PC-3 (cell line): ENCODE results near the gene GPR6. TPM values are rescaled to one million over a fixed set of nuclear protein-coding genes. Genes with fewer than 3 reads are reported as not detected.
A peak's percentile ranks its signal among the peaks of the same experiment; 100 is the strongest.

ENCODE experiments used
- ATAC-seq: fragments of 200-7000 bp; cut with Tn5 transposase; 2 replicates; pipeline ENCODE4 v1.9.1; 2020; ENCODE audit warnings: mild to moderate bottlenecking, moderate library complexity
- Bru-seq: library from RNA; stranded (reverse); fragments of 400-500 nt; gene quantifications from one replicate; lab custom pipeline; 2021; lab: Mats Ljungman, UMichigan
- BruChase-seq, 2 experiments: library from RNA; stranded (reverse); fragments of 400-500 nt; gene quantifications; one replicate each; lab custom pipeline; 2021; lab: Mats Ljungman, UMichigan
- BruUV-seq: library from RNA; stranded (reverse); fragments of 400-500 nt; replicated peaks from 2 replicates; lab custom pipeline; 2021; lab: Mats Ljungman, UMichigan
- CTCF ChIA-PET: fragments of 300-600 bp; sonication (Branson Sonifier 250); formaldehyde crosslinking; loops from one replicate; lab custom pipeline; 2022; ENCODE audit warnings: antibody characterized with exemption; lab: Charles Lee
- POLR2A ChIA-PET: fragments of 300-600 bp; sonication (Branson Sonifier 250); formaldehyde crosslinking; loops from one replicate; lab custom pipeline; 2022; ENCODE audit warnings: antibody characterized with exemption; ENCODE audit not compliant: unreplicated experiment; lab: Charles Lee
- DNase-seq: peaks from one replicate; pipeline ENCODE4 v3.0.0-alpha.2; 2015
- H2AFZ ChIP-seq: fragments of 300-600 bp; sonication (generic); 2 replicates; pipeline ENCODE4 v1.6.0; 2016; ENCODE audit warnings: antibody characterized with exemption, low read length
- H3F3A ChIP-seq: fragments of 300-600 bp; sonication (generic); one replicate; pipeline ENCODE4 v1.6.0; 2017; ENCODE audit warnings: antibody characterized with exemption, low read length, control low read depth, mild to moderate bottlenecking; ENCODE audit not compliant: unreplicated experiment
- H3K27ac ChIP-seq: fragments of 300-600 bp; sonication (generic); 2 replicates; pipeline ENCODE4 v1.5.1; 2016; ENCODE audit warnings: mild to moderate bottlenecking, low read length
- H3K27me3 ChIP-seq: fragments of 300-600 bp; sonication (generic); 2 replicates; pipeline ENCODE4 v1.6.1; 2016; ENCODE audit warnings: low read length, mixed read lengths
- H3K36me3 ChIP-seq: fragments of 300-600 bp; sonication (generic); 2 replicates; pipeline ENCODE4 v1.6.1; 2016; ENCODE audit warnings: low read depth, mixed run types, low read length, mixed read lengths
- H3K4me1 ChIP-seq: fragments of 300-600 bp; sonication (generic); 2 replicates; pipeline ENCODE4 v1.5.1; 2016; ENCODE audit warnings: low read length; ENCODE audit not compliant: insufficient read depth
- H3K4me2 ChIP-seq: fragments of 300-600 bp; sonication (generic); 2 replicates; pipeline ENCODE4 v1.6.0; 2016; ENCODE audit warnings: low read length
- H3K4me3 ChIP-seq: fragments of 300-600 bp; sonication (generic); 2 replicates; pipeline ENCODE4 v1.5.1; 2016; ENCODE audit warnings: mild to moderate bottlenecking, low read length, mixed read lengths
- H3K79me2 ChIP-seq: fragments of 300-600 bp; sonication (generic); 2 replicates; pipeline ENCODE4 v1.6.1; 2017; ENCODE audit warnings: low read length, mixed read lengths
- H3K9ac ChIP-seq: fragments of 300-600 bp; sonication (generic); 2 replicates; pipeline ENCODE4 v1.6.0; 2016; ENCODE audit warnings: mild to moderate bottlenecking, low read length
- H3K9me2 ChIP-seq: fragments of 300-600 bp; sonication (generic); replicated peaks from 2 replicates; pipeline ENCODE4 v1.6.1; 2016; ENCODE audit warnings: mixed run types, low read length, mixed read lengths
- H3K9me3 ChIP-seq: fragments of 300-600 bp; sonication (generic); 2 replicates; pipeline ENCODE4 v1.6.1; 2016; ENCODE audit warnings: low read length, mixed read lengths
- H4K20me1 ChIP-seq: fragments of 300-600 bp; sonication (generic); 2 replicates; pipeline ENCODE4 v1.6.1; 2016; ENCODE audit warnings: low read length, mixed read lengths
- CTCF ChIP-seq: fragments of 300-600 bp; sonication (generic); conservative IDR thresholded peaks from 2 replicates; pipeline ENCODE4 v1.5.1; 2017; ENCODE audit warnings: antibody characterized with exemption, low read depth, mild to moderate bottlenecking, low read length
- EZH2 ChIP-seq: fragments of 300-600 bp; sonication (generic); IDR thresholded peaks from one replicate; pipeline ENCODE4 v1.6.1; 2017; ENCODE audit warnings: antibody characterized with exemption, mild to moderate bottlenecking, low read length; ENCODE audit not compliant: unreplicated experiment
- EZH2phosphoT487 ChIP-seq: fragments of 300-600 bp; sonication (generic); IDR thresholded peaks from 2 replicates; pipeline ENCODE4 v1.6.1; 2018; ENCODE audit warnings: mild to moderate bottlenecking, antibody characterized with exemption, low read length, borderline replicate concordance
- intact Hi-C: fragments of 100-400 bp; cut with micrococcal nuclease; formaldehyde crosslinking; loops from 2 replicates; pipeline ENCODE4 v1.9.0; 2023
- long read RNA-seq: library from polyadenylated mRNA; unstranded; transcript quantifications from one replicate; pipeline ENCODE4 v2.0.0, GENCODE V29; 2021; ENCODE audit not compliant: unreplicated experiment
- total RNA-seq: library from RNA; depleted of rRNA; stranded (reverse); fragments of >200 nt; gene quantifications from 2 replicates; pipeline ENCODE4 v1.2.3, GENCODE V29; 2014; rRNA removed

The GPR6 gene
- total RNA-seq (not detected in 2 replicates), Bru-seq, nascent RNA (not detected), BruChase-seq, experiment 1, labeled RNA remaining after a 6-hour chase (not detected), BruChase-seq, experiment 2, labeled RNA remaining after a 2-hour chase (not detected)
- long read RNA-seq, result 0 reads

DNA sequence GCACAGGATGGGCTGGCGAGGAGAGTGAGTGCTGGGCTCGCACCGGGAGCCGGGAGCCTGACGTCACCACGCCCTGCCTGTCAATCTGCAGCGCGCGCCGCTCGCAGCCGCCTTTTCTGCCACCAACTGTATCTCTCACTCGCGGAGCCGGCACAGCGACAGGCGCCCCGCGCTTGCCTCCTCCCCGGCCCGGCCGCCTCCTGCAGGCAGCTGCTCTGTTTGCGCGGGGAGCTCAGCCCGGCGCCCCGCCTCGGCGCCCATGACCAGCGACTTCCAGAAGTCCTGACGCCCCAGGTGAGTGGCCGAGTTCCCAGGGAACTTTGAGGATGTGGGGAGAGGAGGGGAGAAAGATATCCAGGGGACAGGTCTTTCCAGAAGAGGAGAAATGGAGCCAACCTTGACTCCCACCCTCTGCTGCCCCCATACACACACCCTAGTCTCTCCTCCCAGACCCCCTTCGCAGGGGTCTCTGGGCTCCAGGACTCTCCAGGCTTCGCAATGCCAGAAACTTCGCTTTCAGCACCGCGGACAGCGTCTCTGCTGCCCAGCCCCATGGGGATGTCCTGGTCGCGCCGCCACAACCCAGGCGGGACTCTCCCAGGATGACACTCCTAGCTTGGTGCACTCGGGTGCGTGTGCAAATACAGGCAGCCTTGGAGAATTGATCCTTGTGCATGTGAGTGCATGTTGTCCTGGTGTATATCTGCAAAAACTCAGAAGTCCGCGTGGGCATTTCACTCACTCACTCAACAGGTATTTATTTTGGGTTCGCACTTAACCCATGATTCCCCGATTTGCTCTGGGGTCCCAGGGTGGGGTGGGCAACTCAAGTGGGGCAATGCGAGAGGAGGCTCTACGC, at the start of gene GPR6:
GPR6 (plus strand) TSS at position 138 of the 859 bp plus-strand sequence. CDS start 802 bp downstream, outside the sequence.
- no peak within 1 kb of the TSS for H3K4me3 ChIP-seq
- H3K27me3 ChIP-seq, result peaks cover 7% of the 10 kb centered on the region; the same call in 1 of the 2 replicates
- no peak within 1 kb of the TSS for H3K9ac ChIP-seq
- no peak within 1 kb of the TSS for H3K4me2 ChIP-seq
- H3K36me3 ChIP-seq, result no peaks in the 10 kb centered on the region
- DNase-seq (peak; percentile 56), ATAC-seq (peak; percentile 37; the same call in 1 of the 2 replicates)
- ChIA-PET POLR2A (no interaction called here), CTCF (no interaction called here)
- H3K27ac ChIP-seq, result no peak within 1 kb of the TSS
- H3K9me3 ChIP-seq, result no peaks in the 10 kb centered on the region
- H3F3A ChIP-seq, result no peaks in the 10 kb centered on the region
- intact Hi-C loops, result no loop called here
- no peaks in the 10 kb centered on the region for H3K4me1 ChIP-seq
- no TSS peak for BruUV-seq
- no peaks in the 10 kb centered on the region for H3K9me2 ChIP-seq
- TF ChIP-seq EZH2, result no peak
- TF ChIP-seq EZH2phosphoT487, result no peak
- no peak for TF ChIP-seq CTCF
- H3K79me2 ChIP-seq, result no peaks in the 10 kb centered on the region
- no peaks in the 10 kb centered on the region for H4K20me1 ChIP-seq
- no peak within 1 kb of the TSS for H2AFZ ChIP-seq

DNA sequence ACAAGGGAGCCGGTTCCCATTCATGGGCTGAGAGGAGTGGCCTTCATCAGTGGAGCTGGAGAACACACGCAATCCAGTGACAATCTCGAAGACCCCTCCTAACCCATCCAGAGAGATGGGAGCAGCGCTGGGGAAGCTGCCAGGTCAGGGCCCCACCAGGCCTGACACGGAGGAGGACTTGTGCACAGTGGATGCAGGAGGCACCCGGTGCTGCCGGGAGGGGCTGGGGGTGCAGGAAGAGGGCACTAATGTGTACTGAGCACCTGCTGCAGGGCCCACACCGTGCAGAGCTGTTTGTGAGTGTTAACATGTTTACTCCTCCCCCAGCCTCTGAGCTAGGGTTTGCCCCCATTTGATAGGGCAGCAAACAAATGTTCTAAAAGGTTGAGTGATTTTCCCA, 43.8 kb upstream of the GPR6 start:
- no peaks in the 10 kb centered on the region for H3K36me3 ChIP-seq
- no peaks in the 10 kb centered on the region for H3K9me3 ChIP-seq
- H3K27ac ChIP-seq, result no peak overlapping the region
- H3F3A ChIP-seq, result no peaks in the 10 kb centered on the region
- TF ChIP-seq EZH2 (no peak), EZH2phosphoT487 (no peak), CTCF (no peak)
- H3K4me3 ChIP-seq, result no peak overlapping the region
- no peak for DNase-seq
- no peak overlapping the region for H3K4me2 ChIP-seq
- no peak overlapping the region for H3K9ac ChIP-seq
- no TSS peak for BruUV-seq
- ATAC-seq, result no peak
- POLR2A ChIA-PET, result no interaction called here
- no peaks in the 10 kb centered on the region for H4K20me1 ChIP-seq
- CTCF ChIA-PET, result no interaction called here
- H2AFZ ChIP-seq, result no peak overlapping the region
- H3K9me2 ChIP-seq, result no peaks in the 10 kb centered on the region
- no peaks in the 10 kb centered on the region for H3K27me3 ChIP-seq
- no peaks in the 10 kb centered on the region for H3K79me2 ChIP-seq
- no peaks in the 10 kb centered on the region for H3K4me1 ChIP-seq
- intact Hi-C loops, result no loop called here

GRCh38 chr6:109939654-109940053, 38.5 kb upstream of the GPR6 start:
- H3K9me3 ChIP-seq, result no peaks in the 10 kb centered on the region
- no peaks in the 10 kb centered on the region for H3K27me3 ChIP-seq
- H3K4me3 ChIP-seq, result no peak overlapping the region
- BruUV-seq, result no TSS peak
- peaks cover 7% of the 10 kb centered on the region for H3K4me1 ChIP-seq
- intact Hi-C loops, result no loop called here
- ChIA-PET CTCF (no interaction called here), POLR2A (no interaction called here)
- ATAC-seq, result no peak
- H3K9me2 ChIP-seq, result no peaks in the 10 kb centered on the region
- no peaks in the 10 kb centered on the region for H3K79me2 ChIP-seq
- no peak overlapping the region for H3K4me2 ChIP-seq
- H2AFZ ChIP-seq, result no peak overlapping the region
- H4K20me1 ChIP-seq, result no peaks in the 10 kb centered on the region
- H3K9ac ChIP-seq, result no peak overlapping the region
- H3K36me3 ChIP-seq, result no peaks in the 10 kb centered on the region
- TF ChIP-seq CTCF (no peak), EZH2phosphoT487 (no peak), EZH2 (no peak)
- H3K27ac ChIP-seq, result no peak overlapping the region
- DNase-seq, result peak; percentile 60
- no peaks in the 10 kb centered on the region for H3F3A ChIP-seq
